Cerebellar cortex (tissue), 1 donor: ENCODE results near the gene SOX1.

Experiments
- DNase-seq: peaks from one replicate; pipeline ENCODE4 v3.0.0-alpha.2; 2015; ENCODE audit warnings: low spot score

Gene SOX1

GRCh38 chr13:112072534-112073244 lies 5.7 kb downstream of the SOX1 start:
- DNase-seq, result no peak

GRCh38 chr13:112073245-112074138 lies 6.5 kb downstream of the SOX1 start:
- no peak for DNase-seq

- DNase-seq, result no peak
Measured at GRCh38 chr13:112074139-112074865, 7.4 kb downstream of the SOX1 start.

GRCh38 chr13:112077729-112078128 lies 10.8 kb downstream of the SOX1 start:
- DNase-seq, result no peak

GRCh38 chr13:112078216-112078615 lies 11.3 kb downstream of the SOX1 start:
- no peak for DNase-seq

GRCh38 chr13:112078879-112079531 lies 12.1 kb downstream of the SOX1 start:
- DNase-seq, result no peak

- no peak for DNase-seq
Measured at GRCh38 chr13:112079696-112080095, 12.7 kb downstream of the SOX1 start.

- DNase-seq, result no peak
Measured at GRCh38 chr13:112083971-112084370, 17.0 kb downstream of the SOX1 start.

GRCh38 chr13:112092453-112092852 lies 25.5 kb downstream of the SOX1 start:
- DNase-seq, result no peak

- no peak for DNase-seq
Measured at GRCh38 chr13:112095354-112095753, 28.4 kb downstream of the SOX1 start.

- no peak for DNase-seq
Measured at GRCh38 chr13:112096959-112097358, 30.0 kb downstream of the SOX1 start.

GRCh38 chr13:112097770-112098169 lies 30.8 kb downstream of the SOX1 start:
- no peak for DNase-seq

GRCh38 chr13:112098699-112099098 lies 31.8 kb downstream of the SOX1 start:
- DNase-seq, result no peak

- no peak for DNase-seq
Measured at GRCh38 chr13:112101360-112101930, 34.5 kb downstream of the SOX1 start.

- no peak for DNase-seq
Measured at GRCh38 chr13:112102243-112102642, 35.3 kb downstream of the SOX1 start.

- DNase-seq, result no peak
Measured at GRCh38 chr13:112103260-112103838, 36.4 kb downstream of the SOX1 start.

- DNase-seq, result no peak
Measured at GRCh38 chr13:112103961-112104880, 37.3 kb downstream of the SOX1 start.

- DNase-seq, result no peak
Measured at GRCh38 chr13:112104881-112105234, 37.9 kb downstream of the SOX1 start.

- no peak for DNase-seq
Measured at GRCh38 chr13:112105244-112105681, 38.3 kb downstream of the SOX1 start.

- no peak for DNase-seq
Measured at GRCh38 chr13:112105892-112106291, 38.9 kb downstream of the SOX1 start.
